Karpas-422 (cell line): ENCODE data around the gene LOX. TPM values are rescaled to one million over a fixed set of nuclear protein-coding genes. Genes with fewer than 3 reads are reported as not detected.

ENCODE experiments used
- DNase-seq: peaks from one replicate; pipeline ENCODE4 v3.0.0-alpha.2; 2015
- H2AFZ ChIP-seq: fragments of 200-600 bp; sonication (generic); 2 replicates; pipeline ENCODE4 v1.6.1; 2014; ENCODE audit warnings: antibody characterized with exemption, low read length, mixed read lengths
- H3K27ac ChIP-seq: fragments of 200-600 bp; sonication (generic); 2 replicates; pipeline ENCODE4 v1.5.1; 2014; ENCODE audit warnings: mild to moderate bottlenecking, low read length, moderate library complexity
- H3K27me3 ChIP-seq: fragments of 200-600 bp; sonication (generic); 2 replicates; pipeline ENCODE4 v1.6.1; 2014; ENCODE audit warnings: low read length, mixed read lengths
- H3K36me3 ChIP-seq: fragments of 200-600 bp; sonication (generic); 2 replicates; pipeline ENCODE4 v1.6.1; 2014; ENCODE audit warnings: low read length, mixed read lengths; ENCODE audit not compliant: insufficient read depth
- H3K4me1 ChIP-seq: fragments of 200-600 bp; sonication (generic); 2 replicates; pipeline ENCODE4 v1.6.1; 2014; ENCODE audit warnings: mild to moderate bottlenecking, low read length, mixed read lengths
- H3K4me2 ChIP-seq: fragments of 200-600 bp; sonication (generic); 2 replicates; pipeline ENCODE4 v1.6.1; 2014; ENCODE audit warnings: low read length, low read depth, mild to moderate bottlenecking; ENCODE audit not compliant: poor library complexity, severe bottlenecking
- H3K4me3 ChIP-seq: fragments of 200-600 bp; sonication (generic); 2 replicates; pipeline ENCODE4 v1.5.1; 2014; ENCODE audit warnings: mild to moderate bottlenecking, antibody characterized with exemption, low read length, mixed read lengths
- H3K79me2 ChIP-seq: fragments of 200-600 bp; sonication (generic); 2 replicates; pipeline ENCODE4 v1.6.1; 2014; ENCODE audit warnings: mild to moderate bottlenecking, low read length, mixed read lengths
- H3K9ac ChIP-seq: fragments of 200-600 bp; sonication (generic); 2 replicates; pipeline ENCODE4 v1.6.0; 2014; ENCODE audit warnings: low read length
- H3K9me2 ChIP-seq: fragments of 200-600 bp; sonication (generic), shearing (Covaris generic); replicated peaks from 2 replicates; pipeline ENCODE4 v1.6.0; 2014; ENCODE audit warnings: mild to moderate bottlenecking, low read length, moderate library complexity; ENCODE audit not compliant: insufficient read depth
- H3K9me3 ChIP-seq: fragments of 300-700, 200-600 bp; sonication (generic); 2 replicates; pipeline ENCODE4 v1.6.1; 2014; ENCODE audit warnings: low read length, mixed read lengths
- H4K20me1 ChIP-seq: fragments of 200-600 bp; sonication (generic); 2 replicates; pipeline ENCODE4 v1.6.1; 2014; ENCODE audit warnings: mild to moderate bottlenecking, antibody characterized with exemption, low read length, low read depth; ENCODE audit not compliant: insufficient read depth
- total RNA-seq: library from RNA; depleted of rRNA; stranded (reverse); fragments of >200 nt; shearing (Covaris generic); gene quantifications from 2 replicates; pipeline ENCODE4 v1.2.3, GENCODE V29; 2014; ENCODE audit warnings: low replicate concordance; rRNA removed

Gene LOX
- total RNA-seq, result not detected in 2 replicates

- Histone ChIP-seq H3K27ac (no peak within 1 kb of the TSS), H3K4me1 (no peaks in the 10 kb centered on the region), H3K9ac (no peak within 1 kb of the TSS), H4K20me1 (no peaks in the 10 kb centered on the region), H3K4me2 (no peak within 1 kb of the TSS), H3K9me2 (no peaks in the 10 kb centered on the region), H2AFZ (no peak within 1 kb of the TSS), H3K4me3 (no peak within 1 kb of the TSS), H3K9me3 (no peaks in the 10 kb centered on the region), H3K79me2 (no peaks in the 10 kb centered on the region), H3K27me3 (no peaks in the 10 kb centered on the region), H3K36me3 (no peaks in the 10 kb centered on the region)
- no peak for DNase-seq
Observed at GRCh38 chr5:122078116-122079110, at the start of gene LOX. TSS of gene LOX (minus strand) at chr5:122078259. CDS start at chr5:122077985, 274 bp downstream.

GRCh38 chr5:122126756-122127321, 48.8 kb upstream of the LOX start:
- Histone ChIP-seq H3K27me3 (no peaks in the 10 kb centered on the region), H3K79me2 (no peaks in the 10 kb centered on the region), H3K4me3 (no peak overlapping the region), H3K36me3 (no peaks in the 10 kb centered on the region), H3K27ac (no peak overlapping the region), H3K4me2 (no peak overlapping the region), H4K20me1 (no peaks in the 10 kb centered on the region), H3K9me3 (no peaks in the 10 kb centered on the region), H3K4me1 (no peaks in the 10 kb centered on the region), H3K9me2 (no peaks in the 10 kb centered on the region), H2AFZ (no peak overlapping the region), H3K9ac (no peak overlapping the region)
- no peak for DNase-seq

GRCh38 chr5:122126177-122126755, 48.2 kb upstream of the LOX start:
- Histone ChIP-seq H3K36me3 (no peaks in the 10 kb centered on the region), H3K9me3 (no peaks in the 10 kb centered on the region), H2AFZ (no peak overlapping the region), H4K20me1 (no peaks in the 10 kb centered on the region), H3K4me2 (no peak overlapping the region), H3K9ac (no peak overlapping the region), H3K27ac (no peak overlapping the region), H3K4me3 (no peak overlapping the region), H3K27me3 (no peaks in the 10 kb centered on the region), H3K4me1 (no peaks in the 10 kb centered on the region), H3K79me2 (no peaks in the 10 kb centered on the region), H3K9me2 (no peaks in the 10 kb centered on the region)
- no peak for DNase-seq

- no peaks in the 10 kb centered on the region for H4K20me1 ChIP-seq
- H3K27ac ChIP-seq, result no peak overlapping the region
- H2AFZ ChIP-seq, result no peak overlapping the region
- H3K27me3 ChIP-seq, result no peaks in the 10 kb centered on the region
- no peaks in the 10 kb centered on the region for H3K9me2 ChIP-seq
- H3K79me2 ChIP-seq, result no peaks in the 10 kb centered on the region
- DNase-seq, result no peak
- H3K4me2 ChIP-seq, result no peak overlapping the region
- no peaks in the 10 kb centered on the region for H3K36me3 ChIP-seq
- no peak overlapping the region for H3K9ac ChIP-seq
- H3K4me3 ChIP-seq, result no peak overlapping the region
- no peaks in the 10 kb centered on the region for H3K9me3 ChIP-seq
- H3K4me1 ChIP-seq, result no peaks in the 10 kb centered on the region
Observed at GRCh38 chr5:122124766-122125165, 46.7 kb upstream of the LOX start.

GRCh38 chr5:122121479-122122465, 43.7 kb upstream of the LOX start:
- H2AFZ ChIP-seq, result no peak overlapping the region
- H3K9me2 ChIP-seq, result no peaks in the 10 kb centered on the region
- no peaks in the 10 kb centered on the region for H3K27me3 ChIP-seq
- H3K79me2 ChIP-seq, result no peaks in the 10 kb centered on the region
- no peak overlapping the region for H3K4me3 ChIP-seq
- H3K9ac ChIP-seq, result no peak overlapping the region
- H3K27ac ChIP-seq, result no peak overlapping the region
- H3K4me1 ChIP-seq, result no peaks in the 10 kb centered on the region
- H4K20me1 ChIP-seq, result no peaks in the 10 kb centered on the region
- no peaks in the 10 kb centered on the region for H3K36me3 ChIP-seq
- no peak overlapping the region for H3K4me2 ChIP-seq
- no peak for DNase-seq
- no peaks in the 10 kb centered on the region for H3K9me3 ChIP-seq

- DNase-seq, result no peak
- no peak overlapping the region for H3K4me2 ChIP-seq
- H3K9ac ChIP-seq, result no peak overlapping the region
- no peaks in the 10 kb centered on the region for H3K36me3 ChIP-seq
- H3K27ac ChIP-seq, result no peak overlapping the region
- no peaks in the 10 kb centered on the region for H4K20me1 ChIP-seq
- no peaks in the 10 kb centered on the region for H3K27me3 ChIP-seq
- H3K4me3 ChIP-seq, result no peak overlapping the region
- H2AFZ ChIP-seq, result no peak overlapping the region
- H3K4me1 ChIP-seq, result no peaks in the 10 kb centered on the region
- H3K9me3 ChIP-seq, result no peaks in the 10 kb centered on the region
- H3K79me2 ChIP-seq, result no peaks in the 10 kb centered on the region
- H3K9me2 ChIP-seq, result no peaks in the 10 kb centered on the region
Observed at GRCh38 chr5:122120957-122121356, 42.9 kb upstream of the LOX start.

GRCh38 chr5:122120493-122120892, 42.4 kb upstream of the LOX start:
- Histone ChIP-seq H3K4me1 (no peaks in the 10 kb centered on the region), H3K9ac (no peak overlapping the region), H3K9me2 (no peaks in the 10 kb centered on the region), H3K27ac (no peak overlapping the region), H3K36me3 (no peaks in the 10 kb centered on the region), H3K27me3 (no peaks in the 10 kb centered on the region), H3K79me2 (no peaks in the 10 kb centered on the region), H2AFZ (no peak overlapping the region), H4K20me1 (no peaks in the 10 kb centered on the region), H3K4me2 (no peak overlapping the region), H3K9me3 (no peaks in the 10 kb centered on the region), H3K4me3 (no peak overlapping the region)
- DNase-seq, result no peak
